Stimulated activated CD4-positive, alpha-beta T cell treated with anti-CD3 and anti-CD28 coated beads, TNF-alpha, amount 100 ng/mL, for 4 hours (primary cell): ENCODE data around the gene ATN1.
A peak's percentile ranks its signal among the peaks of the same experiment; 100 is the strongest.

Experiments
- DNase-seq, 3 experiments: peaks; one replicate each; pipeline ENCODE4 v3.0.0-alpha.2; 2020; ENCODE audit warnings: low read depth in 3 of 3

The ATN1 gene

GRCh38 chr12:6957741-6958608, 30.2 kb downstream of the ATN1 start:
- DNase-seq = no peak

- no peak for DNase-seq
Observed at GRCh38 chr12:6958609-6959057, 30.9 kb downstream of the ATN1 start.

- peak in 1 of 3 experiments; percentile 49 for DNase-seq
Observed at GRCh38 chr12:6959058-6959804, 31.5 kb downstream of the ATN1 start.

- no peak for DNase-seq
Observed at GRCh38 chr12:6959805-6960592, 32.2 kb downstream of the ATN1 start.

- DNase-seq = no peak
Observed at GRCh38 chr12:6960593-6961277, 33.0 kb downstream of the ATN1 start.

- peak; percentile 88 to 96 (median 96) for DNase-seq
Observed at GRCh38 chr12:6961278-6961694, 33.5 kb downstream of the ATN1 start.

- no peak for DNase-seq
Observed at GRCh38 chr12:6961695-6962284, 34.0 kb downstream of the ATN1 start.

- DNase-seq = no peak
Observed at GRCh38 chr12:6962285-6963015, 34.7 kb downstream of the ATN1 start.

- no peak for DNase-seq
Observed at GRCh38 chr12:6963016-6963731, 35.4 kb downstream of the ATN1 start.

GRCh38 chr12:6963791-6964413, 36.1 kb downstream of the ATN1 start:
- no peak for DNase-seq

- no peak for DNase-seq
Observed at GRCh38 chr12:6964605-6965025, 36.9 kb downstream of the ATN1 start.

- DNase-seq = peak; percentile 76 to 88 (median 78)
Observed at GRCh38 chr12:6965026-6965661, 37.4 kb downstream of the ATN1 start.

GRCh38 chr12:6965714-6966113, 38.0 kb downstream of the ATN1 start:
- DNase-seq = no peak

- DNase-seq = no peak
Observed at GRCh38 chr12:6966351-6966750, 38.6 kb downstream of the ATN1 start.

- no peak for DNase-seq
Observed at GRCh38 chr12:6967651-6968100, 39.9 kb downstream of the ATN1 start.

GRCh38 chr12:6968426-6968825, 40.7 kb downstream of the ATN1 start:
- DNase-seq = no peak

- DNase-seq = no peak
Observed at GRCh38 chr12:6970096-6970527, 42.4 kb downstream of the ATN1 start.

- DNase-seq = no peak
Observed at GRCh38 chr12:6974180-6974579, 46.4 kb downstream of the ATN1 start.
